K562 (cell line): Measurements from ENCODE around the gene NABP2. TPM values are rescaled to one million over a fixed set of nuclear protein-coding genes. Genes with fewer than 3 reads are reported as not detected.
A peak's percentile ranks its signal among the peaks of the same experiment; 100 is the strongest.

Experiments
- ATAC-seq: fragments of 200-7000 bp; cut with Tn5 transposase; 3 replicates; pipeline ENCODE4 v1.9.1; 2020; ENCODE audit warnings: moderate library complexity
- BruUV-seq: library from RNA; stranded (reverse); fragments of 400-500 nt; replicated peaks from 2 replicates; lab custom pipeline; 2021; lab: Mats Ljungman, UMichigan
- CTCF ChIA-PET: fragments of 300-600 bp; formaldehyde crosslinking; extraction: SDS; loops from one replicate; lab custom pipeline; 2021; ENCODE audit warnings: low intra/inter-chr PET ratio; lab: Yijun Ruan, JAX
- POLR2A ChIA-PET: fragments of 300-600, 350-650 bp; sonication (Branson Sonifier 250); formaldehyde crosslinking; extraction: SDS; loops from one replicate; lab custom pipeline; 2021; ENCODE audit warnings: antibody characterized with exemption, inconsistent platforms; lab: Yijun Ruan, JAX
- DNase-seq, 4 experiments: peaks; one replicate each; pipeline versions ENCODE4 v3.0.0 to v3.0.0-alpha.2; 2011 to 2018; ENCODE audit warnings: low spot score in 3 of 4, mixed read lengths in 3 of 4; ENCODE audit errors: extremely low read depth in 1 of 4
- FAIRE-seq: peaks from 2 replicates; lab custom pipeline; 2011; peaks lifted over from hg19 to GRCh38; lab: Jason Lieb, UNC
- H2AFZ ChIP-seq: 2 replicates; pipeline ENCODE4 v1.6.0; 2011; ENCODE audit warnings: low read depth, low read length, control low read depth, inconsistent platforms
- H3K27ac ChIP-seq: fragments of 200-600 bp; 3 replicates; pipeline ENCODE4 v1.8.0; 2011; ENCODE audit warnings: low read depth, mild to moderate bottlenecking, control low read depth, inconsistent platforms, low read length, moderate library complexity, mixed read lengths; ENCODE audit errors: extremely low read depth
- H3K27me3 ChIP-seq, 2 experiments: fragments of 300-600 bp in 1 of 2; 2 replicates in 1 of 2; 3 replicates in 1 of 2; pipeline versions ENCODE4 v1.6.0 to v1.8.0; 2011; ENCODE audit warnings: inconsistent platforms in 2 of 2, low read length in 2 of 2, mild to moderate bottlenecking in 1 of 2, mixed read lengths in 1 of 2, moderate library complexity in 1 of 2; ENCODE audit not compliant: control insufficient read depth in 2 of 2, insufficient read depth in 2 of 2
- H3K36me3 ChIP-seq: fragments of 300-600 bp; 3 replicates; pipeline ENCODE4 v1.8.0; 2011; ENCODE audit warnings: mild to moderate bottlenecking, low read length, inconsistent platforms; ENCODE audit not compliant: control insufficient read depth, insufficient read depth
- H3K4me1 ChIP-seq, 2 experiments: fragments of 200-600 bp in 1 of 2; replicated peaks in 1 of 2; 2 replicates in 1 of 2; 3 replicates in 1 of 2; pipeline versions ENCODE4 v1.5.1 to v1.8.0; 2011; ENCODE audit warnings: inconsistent platforms in 2 of 2, low read length in 2 of 2, mild to moderate bottlenecking in 1 of 2, mixed read lengths in 1 of 2, moderate library complexity in 1 of 2; ENCODE audit not compliant: control insufficient read depth in 2 of 2, insufficient read depth in 2 of 2
- H3K4me2 ChIP-seq: 2 replicates; pipeline ENCODE4 v1.6.1; 2011; ENCODE audit warnings: low read length, control low read depth, inconsistent platforms, mixed read lengths; ENCODE audit not compliant: insufficient read depth
- H3K4me3 ChIP-seq: fragments of 200-600 bp; sonication (generic), shearing (Covaris generic); 2 replicates; pipeline ENCODE4 v1.5.1; 2016; ENCODE audit warnings: control low read depth, inconsistent platforms
- H3K79me2 ChIP-seq: fragments of 200-600 bp; 3 replicates; pipeline ENCODE4 v1.8.0; 2011; ENCODE audit warnings: low read length, inconsistent platforms; ENCODE audit not compliant: control insufficient read depth, insufficient read depth
- H3K9ac ChIP-seq, 2 experiments: 2 replicates each; pipeline versions ENCODE4 v1.6.0 to v1.6.1; 2011; ENCODE audit warnings: low read depth in 2 of 2, low read length in 2 of 2, control low read depth in 1 of 2, inconsistent platforms in 1 of 2, mild to moderate bottlenecking in 1 of 2, mixed read lengths in 1 of 2; ENCODE audit not compliant: insufficient read depth in 1 of 2
- H3K9me1 ChIP-seq: one replicate; pipeline ENCODE4 v1.6.0; 2011; ENCODE audit warnings: inconsistent platforms, mild to moderate bottlenecking, low read length, moderate library complexity; ENCODE audit not compliant: control insufficient read depth, insufficient read depth
- H3K9me3 ChIP-seq: replicated peaks from 2 replicates; pipeline ENCODE4 v1.5.1; 2011; ENCODE audit warnings: low read depth, low read length, inconsistent platforms; ENCODE audit not compliant: control insufficient read depth, insufficient read depth
- H4K20me1 ChIP-seq: replicated peaks from 2 replicates; pipeline ENCODE4 v1.6.1; 2011; ENCODE audit warnings: low read length, inconsistent platforms, mixed read lengths; ENCODE audit not compliant: control insufficient read depth, insufficient read depth
- CEBPG ChIP-seq, 3 experiments: fragments of 200-800 bp in 1 of 3; sonication (Bioruptor generic) in 1 of 3; sonication (generic) in 1 of 3; formaldehyde crosslinking in 1 of 3; IDR thresholded peaks in 2 of 3; conservative IDR thresholded peaks in 1 of 3; 2 replicates each; pipeline versions ENCODE4 v1.6.1 to v1.8.0; 2016 to 2022; ENCODE audit warnings: missing compliant biosample characterization in 2 of 3, missing genetic modification characterization in 2 of 3, mild to moderate bottlenecking in 1 of 3, missing genetic modification reagents in 1 of 3
- FOXM1 ChIP-seq, 2 experiments: fragments of 450-650 bp in 1 of 2; sonication (generic) in 1 of 2; formaldehyde crosslinking in 1 of 2; IDR thresholded peaks; 2 replicates each; pipeline versions ENCODE4 v1.6.1 to v1.9.0; 2017 to 2022; ENCODE audit warnings: low read depth in 2 of 2, mild to moderate bottlenecking in 2 of 2, missing genetic modification reagents in 1 of 2, moderate library complexity in 1 of 2
- HDAC1 ChIP-seq, 2 experiments: fragments of 450-650 bp; IDR thresholded peaks; 2 replicates each; pipeline ENCODE4 v1.6.1; 2016 to 2017; ENCODE audit warnings: inconsistent platforms in 1 of 2, mild to moderate bottlenecking in 1 of 2, moderate library complexity in 1 of 2
- HDAC2 ChIP-seq: fragments of 450-650 bp; IDR thresholded peaks from 2 replicates; pipeline ENCODE4 v1.6.1; 2016; ENCODE audit warnings: mild to moderate bottlenecking
- HDGF ChIP-seq: fragments of 450-650 bp; IDR thresholded peaks from 2 replicates; pipeline ENCODE4 v1.6.1; 2016
- KAT7 ChIP-seq: sonication (generic); formaldehyde crosslinking; IDR thresholded peaks from 2 replicates; pipeline ENCODE4 v1.8.0; 2022; ENCODE audit warnings: missing genetic modification reagents, mild to moderate bottlenecking, borderline replicate concordance
- L3MBTL2 ChIP-seq: fragments of 450-650 bp; IDR thresholded peaks from 2 replicates; pipeline ENCODE4 v1.6.1; 2016; ENCODE audit warnings: mild to moderate bottlenecking, moderate library complexity
- MECOM ChIP-seq: fragments of 250-450 bp; sonication (Bioruptor Pico); IDR thresholded peaks from 2 replicates; pipeline ENCODE4 v1.8.0; 2022; ENCODE audit warnings: inconsistent platforms
- MED1 ChIP-seq: sonication (generic); formaldehyde crosslinking; IDR thresholded peaks from 2 replicates; pipeline ENCODE4 v1.8.1; 2023; ENCODE audit warnings: missing genetic modification reagents, borderline replicate concordance
- NONO ChIP-seq, 2 experiments: fragments of 200-400 bp in 1 of 2; fragments of 450-650 bp in 1 of 2; formaldehyde crosslinking in 1 of 2; IDR thresholded peaks; 2 replicates each; pipeline ENCODE4 v1.6.1; 2017; ENCODE audit warnings: low read depth in 2 of 2, mild to moderate bottlenecking in 2 of 2, moderate library complexity in 2 of 2, low read length in 1 of 2
- SMARCB1 ChIP-seq: IDR thresholded peaks from 2 replicates; pipeline ENCODE4 v1.6.1; 2011; ENCODE audit warnings: improper control_type of control experiment, low read depth; ENCODE audit not compliant: insufficient read length
- SP1 ChIP-seq: sonication (generic); formaldehyde crosslinking; IDR thresholded peaks from 2 replicates; pipeline ENCODE4 v1.8.1; 2022; ENCODE audit warnings: mild to moderate bottlenecking, missing genetic modification reagents
- STAT5B ChIP-seq: fragments of 250-450 bp; sonication (Bioruptor Pico); IDR thresholded peaks from 2 replicates; pipeline ENCODE4 v1.8.0; 2021; ENCODE audit warnings: mild to moderate bottlenecking, inconsistent platforms
- ZNF121 ChIP-seq: sonication (generic); formaldehyde crosslinking; conservative IDR thresholded peaks from 2 replicates; pipeline ENCODE4 v1.8.0; 2022; ENCODE audit warnings: missing genetic modification reagents
- ZNF146 ChIP-seq: IDR thresholded peaks from one replicate; pipeline ENCODE4 v1.6.1; 2018; ENCODE audit warnings: missing compliant biosample characterization; ENCODE audit not compliant: unreplicated experiment
- ZNF274 ChIP-seq: IDR thresholded peaks from 2 replicates; pipeline ENCODE4 v1.6.1; 2011; ENCODE audit warnings: low read depth, mild to moderate bottlenecking, low read length, moderate library complexity, borderline replicate concordance
- ZNF79 ChIP-seq: fragments of 250-450 bp; sonication (Bioruptor Pico); IDR thresholded peaks from 2 replicates; pipeline ENCODE4 v1.4.0; 2020; ENCODE audit warnings: low read depth, mild to moderate bottlenecking, moderate library complexity
- WGBS: fragments of 100-300 bp; shearing (Covaris generic); methylation state at CpG from one replicate; pipeline ENCODE4 v1.1.6; 2016; ENCODE audit warnings: low coverage, mixed read lengths; ENCODE audit not compliant: insufficient coverage; ENCODE audit errors: missing lambda C conversion rate; 5-methylcytosine and 5-hydroxymethylcytosine counted together
- in situ Hi-C: fragments of 300-500 bp; cut with MboI; formaldehyde crosslinking; loops from 4 replicates; pipeline ENCODE4 v1.15.0; 2018; ENCODE audit warnings: inconsistent platforms, mixed read lengths
- intact Hi-C: fragments of 100-400 bp; cut with micrococcal nuclease; formaldehyde crosslinking; loops from 2 replicates; pipeline ENCODE4 v1.14.2; 2022
- polyA plus RNA-seq, 8 experiments: library from polyadenylated mRNA; depleted of rRNA in 4 of 8; stranded (reverse) in 5 of 8; unstranded in 3 of 8; fragments of >200 nt; fragmentation: Nextera tagmentation in 2 of 8; fragmentation: Illumina TruSeq in 1 of 8; extraction: Ambion mirVana in 2 of 8; extraction: Trizol in 1 of 8; gene quantifications; 2 replicates each; pipeline versions ENCODE4 v1.2.1 to v1.2.3, GENCODE V29; 2011 to 2014; ENCODE audit warnings: inconsistent platforms in 1 of 8, missing spikeins in 1 of 8
- total RNA-seq, 7 experiments: library from RNA; depleted of rRNA in 6 of 7; stranded (reverse); fragments of >200 nt in 6 of 7; fragmentation: Illumina TruSeq in 2 of 7; extraction: Trizol in 2 of 7; gene quantifications; 2 replicates each; pipeline versions ENCODE4 v1.2.1 to v1.2.3, GENCODE V29; 2011 to 2021; ENCODE audit warnings: low replicate concordance in 1 of 7
- TF ChIP-seq, protein P1 (sequence below): sonication (generic); formaldehyde crosslinking; IDR thresholded peaks from 2 replicates; pipeline ENCODE4 v1.8.0; 2022; ENCODE audit warnings: mild to moderate bottlenecking, missing genetic modification reagents

The NABP2 gene
- total and polyA plus RNA-seq, 9 of the 15 experiments (the other 6 are each of a cell fraction or from before 2014, with no cell fraction given): 11.3 to 60.6 (median 43.5) TPM

DNA sequence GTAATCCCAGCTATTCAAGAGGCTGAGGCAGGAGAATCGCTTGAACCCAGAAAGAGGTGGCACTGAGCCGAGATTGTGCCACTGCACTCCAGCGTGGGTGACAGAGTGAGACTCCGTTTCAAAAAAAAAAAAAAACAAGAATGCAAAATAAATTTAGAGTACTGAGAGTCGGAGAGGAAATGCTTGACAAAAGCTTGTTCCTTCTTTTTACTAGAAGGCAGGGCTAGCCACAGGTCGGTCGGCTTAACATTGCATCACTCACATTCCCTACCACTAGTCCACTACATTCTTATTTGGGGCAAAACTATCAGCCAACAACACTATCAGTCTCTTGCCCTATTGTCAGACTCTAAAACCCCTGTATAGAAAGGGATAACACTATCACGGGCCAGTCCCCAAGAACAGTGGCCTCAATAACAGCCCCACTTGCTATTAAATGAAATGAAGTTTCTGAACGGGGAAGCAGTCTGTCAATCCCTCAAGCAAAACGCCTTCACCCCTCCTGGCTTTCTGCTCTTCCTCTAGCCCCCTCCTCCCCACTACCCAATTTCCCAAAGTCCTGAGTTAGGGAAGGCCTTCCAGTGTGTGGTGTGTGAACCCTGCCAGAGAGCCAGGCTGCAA is 3.4 kb upstream of the NABP2 start (continued):
- TF ChIP-seq SMARCB1: no peak
- no peak for TF ChIP-seq HDAC2
- TF ChIP-seq, protein P1, sequence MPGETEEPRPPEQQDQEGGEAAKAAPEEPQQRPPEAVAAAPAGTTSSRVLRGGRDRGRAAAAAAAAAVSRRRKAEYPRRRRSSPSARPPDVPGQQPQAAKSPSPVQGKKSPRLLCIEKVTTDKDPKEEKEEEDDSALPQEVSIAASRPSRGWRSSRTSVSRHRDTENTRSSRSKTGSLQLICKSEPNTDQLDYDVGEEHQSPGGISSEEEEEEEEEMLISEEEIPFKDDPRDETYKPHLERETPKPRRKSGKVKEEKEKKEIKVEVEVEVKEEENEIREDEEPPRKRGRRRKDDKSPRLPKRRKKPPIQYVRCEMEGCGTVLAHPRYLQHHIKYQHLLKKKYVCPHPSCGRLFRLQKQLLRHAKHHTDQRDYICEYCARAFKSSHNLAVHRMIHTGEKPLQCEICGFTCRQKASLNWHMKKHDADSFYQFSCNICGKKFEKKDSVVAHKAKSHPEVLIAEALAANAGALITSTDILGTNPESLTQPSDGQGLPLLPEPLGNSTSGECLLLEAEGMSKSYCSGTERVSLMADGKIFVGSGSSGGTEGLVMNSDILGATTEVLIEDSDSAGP (CRISPR knock-in tag): no peak
- TF ChIP-seq, all 486 proteins: peak for 11

DNA sequence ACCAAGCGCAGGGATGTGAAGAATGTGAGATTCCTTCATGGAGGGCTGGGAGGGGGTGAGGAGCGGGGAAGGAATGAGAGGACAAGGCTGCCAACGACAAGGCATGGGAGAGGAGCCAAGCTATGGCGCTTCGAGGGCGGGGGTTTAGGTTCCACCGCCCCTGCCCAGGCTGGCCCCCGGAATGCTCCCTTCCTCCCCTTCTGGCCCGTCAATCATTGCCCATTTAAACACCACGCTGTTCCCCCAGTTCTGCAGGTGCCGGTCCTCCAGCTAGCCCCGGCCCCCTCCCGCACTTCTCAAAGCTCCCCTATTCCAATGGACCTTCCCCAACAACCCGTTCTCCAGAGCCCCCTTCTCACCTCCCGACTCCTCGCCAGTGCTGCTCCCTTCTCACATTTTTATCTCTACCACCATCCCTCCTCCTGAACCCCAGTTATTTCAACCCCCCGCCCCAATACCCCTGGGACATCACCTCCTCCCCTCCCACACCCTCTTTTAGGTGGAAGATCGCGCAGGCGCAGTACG is 2.8 kb upstream of the NABP2 start:
- H3K4me1 ChIP-seq: peaks cover 20 to 31% of the 10 kb centered on the region in 2 experiments; a peak in 4 of 5 replicates
- WGBS: under 1% methylated on average over 18 of the region's 21 CpGs
- H3K4me2 ChIP-seq: peak overlapping the region; percentile 96
- ChIA-PET CTCF (interaction anchor here (1.4 kb wide), 1 partner anchor 32 kb away, joined by 5 read pairs; the partner anchor contains the start of gene SMARCC2), POLR2A (interaction anchor here (0.6 to 3.4 kb wide), 24 partner anchors 10 to 327 kb away, joined by 3 to 68 read pairs (median 6); partner anchors contain the start of genes COQ10A, CS, ESYT1 and MYL6)
- H4K20me1 ChIP-seq: no peaks in the 10 kb centered on the region
- intact Hi-C loops (loop anchor here (10.0 kb wide), 1 partner anchor 176 kb away; the partner anchor contains the start of gene RPS26), in situ Hi-C loops (no loop called here)
- no peaks in the 10 kb centered on the region for H3K9me3 ChIP-seq
- H3K27me3 ChIP-seq: no peaks in the 10 kb centered on the region
- peak in 1 of 4 experiments; percentile 27 for DNase-seq
- BruUV-seq: TSS peak; percentile 92
- H3K79me2 ChIP-seq: peaks cover 47% of the 10 kb centered on the region
- peak overlapping the region; percentile 90 for H3K4me3 ChIP-seq
- peak; percentile 5 for ATAC-seq
- H3K9ac ChIP-seq: peak overlapping the region; percentile 85 to 97
- H3K36me3 ChIP-seq: peaks cover 8% of the 10 kb centered on the region; the same call in 2 of the 3 replicates
- FAIRE-seq: no peak
- peak overlapping the region; percentile 93 for H3K27ac ChIP-seq
- H2AFZ ChIP-seq: peak overlapping the region; percentile 96
- no peaks in the 10 kb centered on the region for H3K9me1 ChIP-seq
- TF ChIP-seq STAT5B (no peak), ZNF79 (CRISPR knock-in tag) (no peak), ZNF121 (CRISPR knock-in tag) (no peak), ZNF274 (no peak), SP1 (no peak), ZNF146 (no peak), L3MBTL2 (no peak), MECOM (CRISPR knock-in tag) (no peak), KAT7 (CRISPR knock-in tag) (no peak), FOXM1 (IDR thresholded peaks at IDR 0.05; ENCODE audit: low read depth) (no peak), FOXM1 (CRISPR knock-in tag; IDR thresholded peaks at IDR 0.05; ENCODE audit: low read depth) (no peak), MED1 (CRISPR knock-in tag) (no peak), HDGF (no peak), CEBPG (CRISPR knock-in tag; IDR thresholded peaks at IDR 0.05) (no peak), CEBPG (tag; conservative IDR thresholded peaks at IDR 0.05 in 1 of 2, IDR thresholded peaks at IDR 0.05 in 1 of 2) (no peak), NONO (IDR thresholded peaks at IDR 0.05; ENCODE audit: low read depth in 2 of 2, low read length in 1 of 2) (peak in 1 of 2 experiments; percentile 96; a peak in 2 of 4 replicates), HDAC1 (IDR thresholded peaks at IDR 0.05) (0 out of 4 replicates have a peak, but pooled peaks of 1 of the 2 experiments have one; percentile 56)
